GM12891 (cell line): Measurements from ENCODE around the gene DCDC2.

ENCODE experiments used
- PAX5 ChIP-seq: IDR thresholded peaks from 2 replicates; pipeline ENCODE4 v1.6.1; 2011; ENCODE audit warnings: low read length, moderate library complexity, mild to moderate bottlenecking; ENCODE audit not compliant: insufficient read depth, severe bottlenecking
- POLR2A ChIP-seq: IDR thresholded peaks from 2 replicates; pipeline ENCODE4 v1.6.1; 2011; ENCODE audit warnings: low read depth, low read length, control low read depth
- POLR2AphosphoS5 ChIP-seq: IDR thresholded peaks from 2 replicates; pipeline ENCODE4 v1.6.1; 2011; ENCODE audit warnings: low read depth, low read length, control low read depth
- POU2F2 ChIP-seq: IDR thresholded peaks from 2 replicates; pipeline ENCODE4 v1.6.1; 2011; ENCODE audit warnings: low read depth, mild to moderate bottlenecking, control low read depth, low read length, moderate library complexity
- SPI1 ChIP-seq: IDR thresholded peaks from 2 replicates; pipeline ENCODE4 v1.6.1; 2011; ENCODE audit warnings: low read depth, low read length, control low read depth
- TAF1 ChIP-seq: IDR thresholded peaks from 2 replicates; pipeline ENCODE4 v1.6.1; 2011; ENCODE audit warnings: low read depth, low read length, control low read depth

DNA sequence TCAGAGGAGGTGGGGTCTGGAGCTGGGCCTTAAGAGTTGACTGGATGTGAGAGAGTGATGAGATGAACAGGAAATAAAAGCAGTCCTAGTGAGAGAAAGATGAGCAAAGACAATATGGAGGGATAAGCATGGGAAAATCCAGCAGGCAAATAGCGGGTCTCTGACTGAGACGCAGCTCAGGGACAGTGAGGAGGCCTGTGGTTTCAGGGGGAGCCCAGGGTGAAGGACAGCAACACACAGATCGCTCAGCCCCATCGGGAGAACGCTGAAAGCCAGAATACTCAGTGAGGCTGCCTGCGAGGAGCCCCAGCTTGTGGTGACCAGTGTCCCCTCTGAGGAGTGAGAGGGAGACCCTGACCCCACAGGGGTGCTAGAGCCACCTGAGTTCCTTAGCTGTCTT lies 16.8 kb upstream of the DCDC2 start:
- TF ChIP-seq POLR2A (no peak), POLR2AphosphoS5 (no peak), SPI1 (no peak), TAF1 (no peak), PAX5 (no peak), POU2F2 (no peak)
